Stomach (tissue), 4 donors: ENCODE measurements around the gene TALDO1.

Source experiments
- POLR2A ChIP-seq, 4 donors: fragments of 450-650 bp; IDR thresholded peaks; one replicate each; pipeline ENCODE4 v1.6.1; 2016; ENCODE audit warnings: antibody characterized with exemption in 4 of 4, control low read depth in 2 of 4, mild to moderate bottlenecking in 1 of 4, moderate library complexity in 1 of 4
- TF ChIP-seq, protein P1 (sequence below), 7 experiments: fragments of 450-650 bp in 4 of 7; fragments of 200-600 bp in 3 of 7; sonication (generic) in 3 of 7; IDR thresholded peaks; one replicate each; pipeline ENCODE4 v1.5.1; 2016 to 2019; ENCODE audit warnings: antibody characterized with exemption in 7 of 7, control low read depth in 2 of 7, mild to moderate bottlenecking in 1 of 7

DNA sequence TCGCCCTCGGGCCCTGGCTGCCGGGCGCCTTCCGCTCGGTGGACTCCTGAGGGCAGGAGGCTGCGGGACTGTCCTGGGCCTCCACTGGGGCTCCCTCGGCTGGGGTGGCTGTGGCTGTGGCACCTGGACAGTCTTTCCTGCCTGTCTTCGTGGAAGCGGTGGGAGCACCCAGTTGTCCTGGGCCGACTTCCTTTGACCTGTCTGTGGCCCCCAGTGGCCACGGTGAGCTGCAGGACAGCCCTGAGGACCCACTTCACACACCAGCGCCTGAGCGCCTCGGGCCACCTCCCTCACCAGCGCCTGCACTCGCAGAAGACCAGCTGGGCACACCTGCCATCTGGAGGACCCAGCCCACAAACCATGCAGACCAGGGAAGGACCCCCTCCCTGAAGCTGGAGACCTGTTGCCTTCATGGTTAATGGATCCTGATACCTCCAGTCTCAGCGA lies 43.0 kb upstream of the TALDO1 start:
- no peak for TF ChIP-seq POLR2A (IDR thresholded peaks at IDR 0.05)
- TF ChIP-seq, protein P1, sequence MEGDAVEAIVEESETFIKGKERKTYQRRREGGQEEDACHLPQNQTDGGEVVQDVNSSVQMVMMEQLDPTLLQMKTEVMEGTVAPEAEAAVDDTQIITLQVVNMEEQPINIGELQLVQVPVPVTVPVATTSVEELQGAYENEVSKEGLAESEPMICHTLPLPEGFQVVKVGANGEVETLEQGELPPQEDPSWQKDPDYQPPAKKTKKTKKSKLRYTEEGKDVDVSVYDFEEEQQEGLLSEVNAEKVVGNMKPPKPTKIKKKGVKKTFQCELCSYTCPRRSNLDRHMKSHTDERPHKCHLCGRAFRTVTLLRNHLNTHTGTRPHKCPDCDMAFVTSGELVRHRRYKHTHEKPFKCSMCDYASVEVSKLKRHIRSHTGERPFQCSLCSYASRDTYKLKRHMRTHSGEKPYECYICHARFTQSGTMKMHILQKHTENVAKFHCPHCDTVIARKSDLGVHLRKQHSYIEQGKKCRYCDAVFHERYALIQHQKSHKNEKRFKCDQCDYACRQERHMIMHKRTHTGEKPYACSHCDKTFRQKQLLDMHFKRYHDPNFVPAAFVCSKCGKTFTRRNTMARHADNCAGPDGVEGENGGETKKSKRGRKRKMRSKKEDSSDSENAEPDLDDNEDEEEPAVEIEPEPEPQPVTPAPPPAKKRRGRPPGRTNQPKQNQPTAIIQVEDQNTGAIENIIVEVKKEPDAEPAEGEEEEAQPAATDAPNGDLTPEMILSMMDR (IDR thresholded peaks at IDR 0.05), result no peak
